K562 (cell line): ENCODE data around the gene FKBP2. TPM values are rescaled to one million over a fixed set of nuclear protein-coding genes. Genes with fewer than 3 reads are reported as not detected.

Experiments used
- BRF1 ChIP-seq: IDR thresholded peaks from 3 replicates; pipeline ENCODE4 v1.6.1; 2011; ENCODE audit warnings: borderline replicate concordance, mild to moderate bottlenecking; ENCODE audit not compliant: insufficient read length; ENCODE audit errors: extremely low read depth
- CBX5 ChIP-seq: IDR thresholded peaks from 2 replicates; pipeline ENCODE4 v1.6.1; 2014; ENCODE audit warnings: low read depth, borderline replicate concordance
- CTBP1 ChIP-seq: fragments of 450-650 bp; IDR thresholded peaks from 2 replicates; pipeline ENCODE4 v1.6.1; 2016; ENCODE audit warnings: borderline replicate concordance
- EP300 ChIP-seq: IDR thresholded peaks from 2 replicates; pipeline ENCODE4 v1.6.1; 2012; ENCODE audit warnings: low read length, improper control_type of control experiment
- ESRRB ChIP-seq: fragments of 250-450 bp; sonication (Bioruptor Pico); IDR thresholded peaks from 2 replicates; pipeline ENCODE4 v1.5.0; 2020; ENCODE audit warnings: mild to moderate bottlenecking, moderate library complexity, borderline replicate concordance
- HCFC1 ChIP-seq: IDR thresholded peaks from 2 replicates; pipeline ENCODE4 v1.6.1; 2012; ENCODE audit warnings: low read depth, low read length, improper control_type of control experiment
- HLTF ChIP-seq: fragments of 450-650 bp; IDR thresholded peaks from 2 replicates; pipeline ENCODE4 v1.6.1; 2016
- HMG20A ChIP-seq: fragments of 450-650 bp; formaldehyde crosslinking; conservative IDR thresholded peaks from 2 replicates; pipeline ENCODE4 v1.4.0; 2020; ENCODE audit warnings: mild to moderate bottlenecking, mixed read lengths
- HNRNPLL ChIP-seq: fragments of 200-400 bp; formaldehyde crosslinking; IDR thresholded peaks from 2 replicates; pipeline ENCODE4 v1.6.1; 2017; ENCODE audit warnings: low read length, low read depth, mild to moderate bottlenecking; ENCODE audit not compliant: poor library complexity, severe bottlenecking
- NFXL1 ChIP-seq: fragments of 450-650 bp; formaldehyde crosslinking; IDR thresholded peaks from 2 replicates; pipeline ENCODE4 v1.4.0; 2021; ENCODE audit warnings: mild to moderate bottlenecking
- NR1H2 ChIP-seq: sonication (generic); formaldehyde crosslinking; IDR thresholded peaks from 2 replicates; pipeline ENCODE4 v1.4.0; 2020; ENCODE audit warnings: mild to moderate bottlenecking, missing genetic modification reagents
- PHF8 ChIP-seq: fragments of 200-600 bp; sonication (generic); IDR thresholded peaks from 2 replicates; pipeline ENCODE4 v1.6.1; 2012; ENCODE audit warnings: mixed run types, mild to moderate bottlenecking, inconsistent platforms, low read length, moderate library complexity, borderline replicate concordance
- POLR2G ChIP-seq: fragments of 200-400 bp; formaldehyde crosslinking; IDR thresholded peaks from 2 replicates; pipeline ENCODE4 v1.6.1; 2017; ENCODE audit warnings: low read depth, mild to moderate bottlenecking, antibody characterized with exemption, low read length, moderate library complexity
- RBM15 ChIP-seq: fragments of 200-400 bp; formaldehyde crosslinking; IDR thresholded peaks from 2 replicates; pipeline ENCODE4 v1.6.1; 2018; ENCODE audit warnings: mild to moderate bottlenecking, low read length, moderate library complexity; ENCODE audit not compliant: insufficient read depth
- SNRNP70 ChIP-seq: fragments of 200-400 bp; formaldehyde crosslinking; optimal IDR thresholded peaks from 2 replicates; pipeline ENCODE3; 2017; ENCODE audit warnings: low read depth, low read length
- SP2 ChIP-seq: IDR thresholded peaks from 2 replicates; pipeline ENCODE4 v1.6.1; 2011; ENCODE audit warnings: mild to moderate bottlenecking, low read depth, low read length, moderate library complexity; ENCODE audit not compliant: poor library complexity, severe bottlenecking; ENCODE audit errors: extremely low read depth
- TAF1 ChIP-seq: IDR thresholded peaks from 2 replicates; pipeline ENCODE4 v1.6.1; 2011; ENCODE audit warnings: mild to moderate bottlenecking, low read length, moderate library complexity; ENCODE audit not compliant: insufficient read depth, control insufficient read depth, severe bottlenecking; ENCODE audit errors: extremely low read depth
- ZFP36 ChIP-seq: fragments of 150-350 bp; IDR thresholded peaks from 2 replicates; pipeline ENCODE4 v1.6.1; 2018; ENCODE audit warnings: low read length, low read depth; ENCODE audit not compliant: partially characterized antibody
- ZNF436 ChIP-seq: fragments of 250-450, 450-650 bp; sonication (Bioruptor Pico); formaldehyde crosslinking; IDR thresholded peaks from 2 replicates; pipeline ENCODE4 v1.7.0; 2020; ENCODE audit warnings: mild to moderate bottlenecking
- ZNF77 ChIP-seq: fragments of 250-450 bp; sonication (Bioruptor Pico); IDR thresholded peaks from 2 replicates; pipeline ENCODE4 v1.5.0; 2020
- polyA plus RNA-seq, 8 experiments: library from polyadenylated mRNA; depleted of rRNA in 4 of 8; stranded (reverse) in 5 of 8; unstranded in 3 of 8; fragments of >200 nt; fragmentation: Nextera tagmentation in 2 of 8; fragmentation: Illumina TruSeq in 1 of 8; extraction: Ambion mirVana in 2 of 8; extraction: Trizol in 1 of 8; gene quantifications; 2 replicates each; pipeline versions ENCODE4 v1.2.1 to v1.2.3, GENCODE V29; 2011 to 2014; ENCODE audit warnings: inconsistent platforms in 1 of 8, missing spikeins in 1 of 8
- total RNA-seq, 7 experiments: library from RNA; depleted of rRNA in 6 of 7; stranded (reverse); fragments of >200 nt in 6 of 7; fragmentation: Illumina TruSeq in 2 of 7; extraction: Trizol in 2 of 7; gene quantifications; 2 replicates each; pipeline versions ENCODE4 v1.2.1 to v1.2.3, GENCODE V29; 2011 to 2021; ENCODE audit warnings: low replicate concordance in 1 of 7
- TF ChIP-seq, protein P1 (sequence below): fragments of 450-650 bp; formaldehyde crosslinking; IDR thresholded peaks from 2 replicates; pipeline ENCODE4 v1.4.0; 2020; ENCODE audit warnings: mild to moderate bottlenecking, moderate library complexity
- TF ChIP-seq, protein P2 (sequence below): fragments of 250-450 bp; sonication (Bioruptor Pico); IDR thresholded peaks from 2 replicates; pipeline ENCODE4 v1.8.0; 2021; ENCODE audit warnings: borderline replicate concordance, mild to moderate bottlenecking, moderate library complexity; ENCODE audit not compliant: poor library complexity, severe bottlenecking
- TF ChIP-seq, protein P3 (sequence below): sonication (generic); formaldehyde crosslinking; IDR thresholded peaks from 2 replicates; pipeline ENCODE4 v1.8.0; 2022; ENCODE audit warnings: missing genetic modification reagents, mild to moderate bottlenecking, borderline replicate concordance
- TF ChIP-seq, protein P4 (sequence below): fragments of 450-650 bp; formaldehyde crosslinking; IDR thresholded peaks from 2 replicates; pipeline ENCODE4 v1.4.0; 2022; ENCODE audit warnings: mild to moderate bottlenecking, moderate library complexity

FKBP2 gene
- total and polyA plus RNA-seq, 9 of the 15 experiments (the other 6 are each of a cell fraction or from before 2014, with no cell fraction given): 3.5 to 151 (median 58.1) TPM

DNA sequence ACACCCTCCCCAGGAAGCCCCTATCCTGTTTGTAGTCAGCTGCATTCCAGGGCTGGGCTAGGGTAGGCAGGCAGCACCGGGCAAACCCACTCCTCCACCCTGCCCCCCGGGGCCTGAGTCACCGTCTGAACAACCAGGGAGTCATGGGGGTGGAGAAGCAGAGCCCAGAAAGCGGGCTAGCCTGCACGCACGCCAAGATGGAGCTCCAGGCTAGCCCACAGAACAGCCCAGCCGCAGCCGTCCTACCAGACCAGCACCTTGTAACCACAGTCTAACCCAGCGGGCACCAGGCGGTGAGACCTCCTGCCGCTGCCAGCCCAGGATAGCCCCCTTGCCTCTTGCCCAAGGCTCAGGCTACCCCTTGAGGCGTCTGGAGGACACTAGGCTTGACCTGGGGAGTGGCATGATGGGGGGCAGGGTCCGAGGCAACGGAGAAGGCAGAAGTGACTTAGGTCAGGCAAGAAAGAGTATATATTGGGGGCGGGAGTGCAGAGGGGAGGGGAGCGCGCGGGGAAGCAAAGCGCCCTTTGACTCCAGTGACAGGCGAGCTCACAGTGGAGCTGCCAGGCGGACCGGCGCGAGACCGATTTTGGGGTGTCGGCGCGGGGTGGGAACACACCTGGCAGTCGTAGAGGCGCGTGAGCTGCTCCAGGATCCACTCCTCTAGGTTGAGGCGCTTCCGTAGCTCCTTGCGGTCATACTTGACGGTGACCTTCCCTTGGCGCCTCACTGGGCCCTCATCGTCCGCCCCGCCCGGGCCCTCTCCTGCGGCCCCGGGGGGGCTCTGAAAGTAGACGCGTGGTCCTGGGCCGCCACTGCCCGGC lies 5.1 kb downstream of the FKBP2 start (continued):
- no peak for TF ChIP-seq EP300
- TF ChIP-seq ZNF436: no peak
- TF ChIP-seq ESRRB (CRISPR knock-in tag): no peak
- no peak for TF ChIP-seq RBM15
- 0 out of 2 replicates have a peak, but pooled peaks have one; percentile 7 for TF ChIP-seq HCFC1
- no peak for TF ChIP-seq ZNF77 (CRISPR knock-in tag)
- no peak for TF ChIP-seq TAF1
- no peak for TF ChIP-seq SNRNP70
- peak; percentile 89 for TF ChIP-seq POLR2G
- no peak for TF ChIP-seq CBX5
- TF ChIP-seq, protein P1, sequence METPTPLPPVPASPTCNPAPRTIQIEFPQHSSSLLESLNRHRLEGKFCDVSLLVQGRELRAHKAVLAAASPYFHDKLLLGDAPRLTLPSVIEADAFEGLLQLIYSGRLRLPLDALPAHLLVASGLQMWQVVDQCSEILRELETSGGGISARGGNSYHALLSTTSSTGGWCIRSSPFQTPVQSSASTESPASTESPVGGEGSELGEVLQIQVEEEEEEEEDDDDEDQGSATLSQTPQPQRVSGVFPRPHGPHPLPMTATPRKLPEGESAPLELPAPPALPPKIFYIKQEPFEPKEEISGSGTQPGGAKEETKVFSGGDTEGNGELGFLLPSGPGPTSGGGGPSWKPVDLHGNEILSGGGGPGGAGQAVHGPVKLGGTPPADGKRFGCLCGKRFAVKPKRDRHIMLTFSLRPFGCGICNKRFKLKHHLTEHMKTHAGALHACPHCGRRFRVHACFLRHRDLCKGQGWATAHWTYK (CRISPR knock-in tag): no peak
- TF ChIP-seq, protein P2, sequence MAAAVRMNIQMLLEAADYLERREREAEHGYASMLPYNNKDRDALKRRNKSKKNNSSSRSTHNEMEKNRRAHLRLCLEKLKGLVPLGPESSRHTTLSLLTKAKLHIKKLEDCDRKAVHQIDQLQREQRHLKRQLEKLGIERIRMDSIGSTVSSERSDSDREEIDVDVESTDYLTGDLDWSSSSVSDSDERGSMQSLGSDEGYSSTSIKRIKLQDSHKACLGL (CRISPR knock-in tag): no peak
- TF ChIP-seq NR1H2 (CRISPR knock-in tag): no peak
- TF ChIP-seq CTBP1: peak; percentile 21; the same call in 1 of the 2 replicates
- TF ChIP-seq ZFP36: peak; percentile 40
- TF ChIP-seq, protein P3, sequence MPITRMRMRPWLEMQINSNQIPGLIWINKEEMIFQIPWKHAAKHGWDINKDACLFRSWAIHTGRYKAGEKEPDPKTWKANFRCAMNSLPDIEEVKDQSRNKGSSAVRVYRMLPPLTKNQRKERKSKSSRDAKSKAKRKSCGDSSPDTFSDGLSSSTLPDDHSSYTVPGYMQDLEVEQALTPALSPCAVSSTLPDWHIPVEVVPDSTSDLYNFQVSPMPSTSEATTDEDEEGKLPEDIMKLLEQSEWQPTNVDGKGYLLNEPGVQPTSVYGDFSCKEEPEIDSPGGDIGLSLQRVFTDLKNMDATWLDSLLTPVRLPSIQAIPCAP (CRISPR knock-in tag): no peak
- TF ChIP-seq HNRNPLL: peak; percentile 40
- no peak for TF ChIP-seq SP2
- TF ChIP-seq, protein P4, sequence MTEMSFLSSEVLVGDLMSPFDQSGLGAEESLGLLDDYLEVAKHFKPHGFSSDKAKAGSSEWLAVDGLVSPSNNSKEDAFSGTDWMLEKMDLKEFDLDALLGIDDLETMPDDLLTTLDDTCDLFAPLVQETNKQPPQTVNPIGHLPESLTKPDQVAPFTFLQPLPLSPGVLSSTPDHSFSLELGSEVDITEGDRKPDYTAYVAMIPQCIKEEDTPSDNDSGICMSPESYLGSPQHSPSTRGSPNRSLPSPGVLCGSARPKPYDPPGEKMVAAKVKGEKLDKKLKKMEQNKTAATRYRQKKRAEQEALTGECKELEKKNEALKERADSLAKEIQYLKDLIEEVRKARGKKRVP (CRISPR knock-in tag): no peak
- peak; percentile 96 for TF ChIP-seq HLTF
- TF ChIP-seq BRF1: no peak
- no peak for TF ChIP-seq HMG20A (CRISPR knock-in tag)
- no peak for TF ChIP-seq NFXL1 (CRISPR knock-in tag)
- peak; percentile 19; the same call in 1 of the 2 replicates for TF ChIP-seq PHF8
